Smooth muscle cell of the brain vasculature (primary cell): ENCODE measurements around the gene SPG7.
"Not testable (repeated sequence)": the region's sequence is repeated elsewhere in the genome, so short reads cannot be mapped to it uniquely, and the experiment has no call there.

Source experiments
- DNase-seq: peaks from one replicate; pipeline ENCODE4 v3.0.0-alpha.2; 2012; ENCODE audit warnings: low read depth, low spot score

Gene SPG7

GRCh38 chr16:89507834-89508590, at the start of gene SPG7:
SPG7 (plus strand) TSS chr16:89508403; CDS start chr16:89508418, 15 bp downstream.
- DNase-seq: peak; percentile 51

GRCh38 chr16:89458551-89458950, 49.7 kb upstream of the SPG7 start:
- no peak for DNase-seq

- no peak for DNase-seq
Measured at GRCh38 chr16:89458967-89459366, 49.2 kb upstream of the SPG7 start.

GRCh38 chr16:89460556-89460955, 47.6 kb upstream of the SPG7 start:
- DNase-seq: no peak

GRCh38 chr16:89461890-89462289, 46.3 kb upstream of the SPG7 start:
- DNase-seq: not testable (repeated sequence)

GRCh38 chr16:89462639-89463038, 45.6 kb upstream of the SPG7 start:
- not testable (repeated sequence) for DNase-seq

- DNase-seq: not testable (repeated sequence)
Measured at GRCh38 chr16:89463312-89463711, 44.9 kb upstream of the SPG7 start.

GRCh38 chr16:89466920-89467319, 41.3 kb upstream of the SPG7 start:
- no peak for DNase-seq

- no peak for DNase-seq
Measured at GRCh38 chr16:89467382-89467781, 40.8 kb upstream of the SPG7 start.

GRCh38 chr16:89472711-89473075, 35.5 kb upstream of the SPG7 start:
- DNase-seq: no peak

GRCh38 chr16:89473136-89473712, 35.0 kb upstream of the SPG7 start:
- no peak for DNase-seq

GRCh38 chr16:89473791-89474414, 34.3 kb upstream of the SPG7 start:
- DNase-seq: no peak

GRCh38 chr16:89475144-89475543, 33.1 kb upstream of the SPG7 start:
- DNase-seq: no peak

GRCh38 chr16:89476379-89476778, 31.8 kb upstream of the SPG7 start:
- no peak for DNase-seq

GRCh38 chr16:89476811-89477261, 31.4 kb upstream of the SPG7 start:
- DNase-seq: no peak

GRCh38 chr16:89478576-89479221, 29.5 kb upstream of the SPG7 start:
- DNase-seq: no peak

- DNase-seq: no peak
Measured at GRCh38 chr16:89481356-89481955, 26.7 kb upstream of the SPG7 start.

GRCh38 chr16:89482150-89482816, 25.9 kb upstream of the SPG7 start:
- no peak for DNase-seq

GRCh38 chr16:89482817-89483205, 25.4 kb upstream of the SPG7 start:
- DNase-seq: no peak

GRCh38 chr16:89484041-89484501, 24.1 kb upstream of the SPG7 start:
- DNase-seq: no peak
